HepG2 (cell line): ENCODE measurements around the gene PASK. TPM values are rescaled to one million over a fixed set of nuclear protein-coding genes. Genes with fewer than 3 reads are reported as not detected.
"Not testable (repeated sequence)": the region's sequence is repeated elsewhere in the genome, so short reads cannot be mapped to it uniquely, and the experiment has no call there.

Experiments used
- ATF4 ChIP-seq, 2 experiments: fragments of 450-650 bp in 1 of 2; sonication (generic) in 1 of 2; formaldehyde crosslinking; IDR thresholded peaks; 2 replicates each; pipeline versions ENCODE4 v1.5.0 to v1.8.0; 2020 to 2022; ENCODE audit warnings: mild to moderate bottlenecking in 1 of 2, missing genetic modification reagents in 1 of 2
- ATF7-NPFF ChIP-seq: sonication (generic); formaldehyde crosslinking; IDR thresholded peaks from 2 replicates; pipeline ENCODE4 v1.8.1; 2023; ENCODE audit warnings: mild to moderate bottlenecking, low read depth, missing genetic modification reagents, moderate library complexity
- CBX5 ChIP-seq: sonication (generic); formaldehyde crosslinking; IDR thresholded peaks from 2 replicates; pipeline ENCODE4 v1.4.0; 2020; ENCODE audit warnings: missing genetic modification reagents, borderline replicate concordance
- DRAP1 ChIP-seq: IDR thresholded peaks from 2 replicates; pipeline ENCODE4 v1.6.1; 2016; ENCODE audit warnings: missing genetic modification reagents, missing compliant biosample characterization
- FOXA1 ChIP-seq, 2 experiments: fragments of 450-650 bp in 1 of 2; sonication (generic) in 1 of 2; formaldehyde crosslinking in 1 of 2; IDR thresholded peaks; 2 replicates each; pipeline versions ENCODE4 v1.4.0 to v1.6.1; 2016 to 2020; ENCODE audit warnings: missing genetic modification reagents in 1 of 2
- GATAD1 ChIP-seq: IDR thresholded peaks from 2 replicates; pipeline ENCODE4 v1.6.1; 2016; ENCODE audit warnings: missing genetic modification reagents, missing compliant biosample characterization
- GATAD2A ChIP-seq: IDR thresholded peaks from 2 replicates; pipeline ENCODE4 v1.6.1; 2016
- GFI1 ChIP-seq: sonication (generic); formaldehyde crosslinking; IDR thresholded peaks from 2 replicates; pipeline ENCODE4 v1.5.0; 2020; ENCODE audit warnings: missing genetic modification reagents, mild to moderate bottlenecking, borderline replicate concordance
- HBP1 ChIP-seq: IDR thresholded peaks from 2 replicates; pipeline ENCODE4 v1.6.1; 2016; ENCODE audit warnings: low read depth, control low read depth
- HOXA3 ChIP-seq: sonication (generic); formaldehyde crosslinking; IDR thresholded peaks from 2 replicates; pipeline ENCODE4 v1.5.0; 2020; ENCODE audit warnings: missing genetic modification reagents
- KLF11 ChIP-seq: IDR thresholded peaks from 2 replicates; pipeline ENCODE4 v1.6.1; 2016; ENCODE audit warnings: missing compliant biosample characterization
- MLX ChIP-seq: IDR thresholded peaks from 2 replicates; pipeline ENCODE4 v1.6.1; 2016
- NR2C2 ChIP-seq: sonication (generic); formaldehyde crosslinking; IDR thresholded peaks from 2 replicates; pipeline ENCODE4 v1.4.0; 2020; ENCODE audit warnings: missing genetic modification reagents, mild to moderate bottlenecking, moderate library complexity, borderline replicate concordance
- PAXIP1 ChIP-seq: sonication (generic); formaldehyde crosslinking; conservative IDR thresholded peaks from 2 replicates; pipeline ENCODE4 v1.4.0; 2020; ENCODE audit warnings: mild to moderate bottlenecking, missing genetic modification reagents, moderate library complexity
- SNAPC2 ChIP-seq: sonication (generic); formaldehyde crosslinking; IDR thresholded peaks from 2 replicates; pipeline ENCODE4 v1.8.1; 2022; ENCODE audit warnings: mild to moderate bottlenecking, missing genetic modification reagents
- SOX6 ChIP-seq, 2 experiments: fragments of 450-650 bp in 1 of 2; sonication (generic) in 1 of 2; formaldehyde crosslinking in 1 of 2; IDR thresholded peaks; 2 replicates each; pipeline versions ENCODE4 v1.4.0 to v1.6.1; 2017 to 2020; ENCODE audit warnings: antibody characterized with exemption in 1 of 2, mild to moderate bottlenecking in 1 of 2, missing genetic modification reagents in 1 of 2
- TEAD3 ChIP-seq: optimal IDR thresholded peaks from 2 replicates; pipeline ENCODE3; 2016; ENCODE audit warnings: borderline replicate concordance
- TGIF2 ChIP-seq: IDR thresholded peaks from 2 replicates; pipeline ENCODE4 v1.6.1; 2016; ENCODE audit warnings: control low read depth, missing compliant biosample characterization
- ZKSCAN8 ChIP-seq: IDR thresholded peaks from 2 replicates; pipeline ENCODE4 v1.6.1; 2016; ENCODE audit warnings: borderline replicate concordance, missing genetic modification reagents, missing compliant biosample characterization
- ZNF556 ChIP-seq: sonication (generic); formaldehyde crosslinking; IDR thresholded peaks from 2 replicates; pipeline ENCODE4 v1.4.0; 2020; ENCODE audit warnings: mild to moderate bottlenecking, missing genetic modification reagents, borderline replicate concordance
- ZNF7 ChIP-seq: IDR thresholded peaks from 2 replicates; pipeline ENCODE4 v1.6.1; 2016; ENCODE audit warnings: missing biosample characterization, missing genetic modification reagents
- ZNF761 ChIP-seq: sonication (generic); formaldehyde crosslinking; conservative IDR thresholded peaks from 2 replicates; pipeline ENCODE4 v1.4.0; 2020; ENCODE audit warnings: mild to moderate bottlenecking, missing genetic modification reagents
- polyA plus RNA-seq, 8 experiments: library from polyadenylated mRNA; depleted of rRNA in 3 of 8; stranded (reverse) in 7 of 8; unstranded in 1 of 8; fragments of >200 nt; fragmentation: Illumina TruSeq in 4 of 8; extraction: Trizol in 4 of 8; gene quantifications; 2 replicates each; pipeline versions ENCODE4 v1.2.1 to v1.2.3, GENCODE V29; 2011 to 2016; ENCODE audit warnings: low read depth in 4 of 8, missing spikeins in 1 of 8, mixed read lengths in 1 of 8; ENCODE audit not compliant: insufficient read depth in 1 of 8
- total RNA-seq, 5 experiments: library from RNA; depleted of rRNA; stranded (reverse); fragments of >200 nt; fragmentation: Illumina TruSeq; extraction: Trizol; gene quantifications; 2 replicates each; pipeline ENCODE4 v1.2.3, GENCODE V29; 2016; ENCODE audit warnings: low read depth in 1 of 5

The PASK gene
- total and polyA plus RNA-seq, 2 of the 13 experiments (the other 11 are each of a cell fraction or from before 2014, with no cell fraction given), result 6.9 to 17.0 TPM

- TF ChIP-seq PAXIP1 (CRISPR knock-in tag), result peak; percentile 96
- peak; percentile 64; the same call in 1 of the 2 replicates for TF ChIP-seq ZNF761 (CRISPR knock-in tag)
- 0 out of 2 replicates have a peak, but pooled peaks have one; percentile 67 for TF ChIP-seq ZKSCAN8 (CRISPR knock-in tag)
- TF ChIP-seq FOXA1 (IDR thresholded peaks at IDR 0.05), result peak; percentile 97
- peak; percentile 99 for TF ChIP-seq FOXA1 (CRISPR knock-in tag; IDR thresholded peaks at IDR 0.05)
- TF ChIP-seq GATAD1 (CRISPR knock-in tag), result peak; percentile 62; the same call in 1 of the 2 replicates
- peak; percentile 85; the same call in 1 of the 2 replicates for TF ChIP-seq ZNF556 (CRISPR knock-in tag)
- peak; percentile 68 for TF ChIP-seq GFI1 (CRISPR knock-in tag)
- TF ChIP-seq DRAP1, result 0 out of 2 replicates have a peak, but pooled peaks have one; percentile 21
- peak; percentile 59; the same call in 1 of the 2 replicates for TF ChIP-seq ATF7-NPFF (CRISPR knock-in tag)
- TF ChIP-seq GATAD2A (CRISPR knock-in tag), result peak; percentile 93
- TF ChIP-seq SNAPC2 (CRISPR knock-in tag), result peak; percentile 81; the same call in 1 of the 2 replicates
- peak; percentile 43; the same call in 1 of the 2 replicates for TF ChIP-seq HBP1 (CRISPR knock-in tag)
- peak; percentile 85 for TF ChIP-seq TEAD3 (CRISPR knock-in tag)
- TF ChIP-seq ATF4 (CRISPR knock-in tag; IDR thresholded peaks at IDR 0.05), result 0 out of 4 replicates have a peak, but pooled peaks of 1 of the 2 experiments have one; percentile 39
- peak; percentile 74 for TF ChIP-seq MLX (CRISPR knock-in tag)
- TF ChIP-seq TGIF2 (CRISPR knock-in tag), result peak; percentile 12; the same call in 1 of the 2 replicates
- peak; percentile 80 for TF ChIP-seq ZNF7
- TF ChIP-seq SOX6 (IDR thresholded peaks at IDR 0.05), result not testable (repeated sequence)
- peak; percentile 83 for TF ChIP-seq SOX6 (CRISPR knock-in tag; IDR thresholded peaks at IDR 0.05)
- peak; percentile 19; the same call in 1 of the 2 replicates for TF ChIP-seq NR2C2 (CRISPR knock-in tag)
- TF ChIP-seq HOXA3 (CRISPR knock-in tag), result peak; percentile 77; the same call in 1 of the 2 replicates
- peak; percentile 49; the same call in 1 of the 2 replicates for TF ChIP-seq CBX5
- peak; percentile 65 for TF ChIP-seq KLF11 (CRISPR knock-in tag)
Observed at GRCh38 chr2:241093133-241093781, 56.0 kb downstream of the PASK start (continued).
